GM19468 (cell line): ENCODE results near the gene NUP205.
"Not testable (repeated sequence)": the region's sequence is repeated elsewhere in the genome, so short reads cannot be mapped to it uniquely, and the experiment has no call there.

Source experiments
- ATAC-seq: cut with Tn5 transposase; IDR thresholded peaks from one replicate; pipeline ENCODE4 v1.9.1; 2021; ENCODE audit warnings: mild to moderate bottlenecking, moderate library complexity, moderate number of reproducible peaks; ENCODE audit not compliant: unreplicated experiment; ENCODE audit errors: extremely low read depth

Gene NUP205

DNA sequence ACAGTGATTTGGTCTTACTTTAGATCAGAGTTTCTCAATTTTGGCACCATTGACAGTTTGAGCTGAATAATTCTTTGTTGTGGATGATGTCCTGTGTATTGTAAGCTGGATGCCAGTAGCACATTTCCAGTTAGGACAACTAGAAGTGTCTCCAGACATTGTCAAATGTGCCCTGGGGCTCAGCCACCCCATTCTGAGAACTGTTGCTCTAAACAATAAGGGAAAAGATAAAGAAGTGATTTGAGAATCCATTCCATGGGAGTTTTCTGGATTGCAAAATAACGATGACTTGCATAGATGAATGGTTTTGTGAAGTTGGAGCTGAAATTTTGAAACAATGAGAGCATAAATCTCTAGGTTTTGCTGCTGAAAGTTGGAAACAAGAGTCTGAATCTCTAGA, 44.6 kb downstream of the NUP205 start:
- no peak for ATAC-seq

DNA sequence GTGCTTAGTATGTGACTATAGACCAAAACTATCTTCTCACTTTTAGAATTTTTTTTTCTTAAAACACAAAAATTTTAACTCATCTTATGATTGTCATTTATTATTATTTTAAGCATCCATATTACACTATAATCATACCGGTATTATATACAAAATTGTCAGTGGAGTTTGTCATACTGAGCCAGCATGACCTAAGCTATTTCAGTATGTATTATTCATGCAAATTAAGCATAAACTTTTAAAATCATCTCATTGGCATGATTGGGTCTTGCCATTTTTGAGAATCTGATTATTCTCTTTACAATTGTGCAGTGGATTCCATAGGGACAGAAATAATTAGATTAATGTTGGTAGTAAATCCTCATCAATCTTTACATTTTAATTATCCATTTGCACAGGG, 58.4 kb downstream of the NUP205 start:
- no peak for ATAC-seq

DNA sequence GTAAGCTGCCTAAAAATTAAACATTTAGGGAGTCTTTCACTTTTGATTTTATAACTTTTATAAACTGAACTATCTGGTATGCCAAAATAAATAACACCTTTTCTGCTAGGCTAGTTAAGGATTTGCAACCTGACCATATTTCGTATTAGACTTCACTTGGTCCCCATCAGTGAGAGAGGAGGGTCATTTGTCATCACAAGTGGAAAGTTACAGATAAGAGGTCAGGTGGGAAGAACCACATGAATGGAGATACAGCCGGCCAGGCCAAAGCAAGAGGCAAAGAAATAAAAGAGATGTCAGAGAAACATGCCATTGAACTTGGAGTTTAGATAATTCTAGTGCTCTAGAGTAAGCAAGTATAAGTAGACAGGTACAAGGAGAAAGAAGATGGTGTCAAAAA, 60.1 kb downstream of the NUP205 start:
- ATAC-seq = no peak

DNA sequence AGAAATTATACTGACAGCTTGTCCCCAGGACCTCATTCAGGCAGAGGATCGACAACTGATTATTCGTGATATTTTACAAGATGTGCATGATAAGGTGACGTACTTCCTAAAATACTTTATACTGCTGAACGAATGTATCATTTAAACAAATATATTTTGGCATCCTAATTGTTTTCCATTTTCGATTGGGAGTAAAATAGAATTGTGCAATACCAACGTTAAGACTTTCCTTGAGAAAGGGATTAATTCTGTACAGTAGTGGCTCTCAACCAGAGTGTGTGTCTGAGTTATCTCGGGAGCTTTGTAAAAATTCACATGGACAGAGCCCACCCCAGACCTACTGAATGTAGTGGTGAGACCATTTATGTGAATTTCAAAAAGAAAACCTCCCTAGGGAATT, 60.8 kb downstream of the NUP205 start:
- no peak for ATAC-seq

DNA sequence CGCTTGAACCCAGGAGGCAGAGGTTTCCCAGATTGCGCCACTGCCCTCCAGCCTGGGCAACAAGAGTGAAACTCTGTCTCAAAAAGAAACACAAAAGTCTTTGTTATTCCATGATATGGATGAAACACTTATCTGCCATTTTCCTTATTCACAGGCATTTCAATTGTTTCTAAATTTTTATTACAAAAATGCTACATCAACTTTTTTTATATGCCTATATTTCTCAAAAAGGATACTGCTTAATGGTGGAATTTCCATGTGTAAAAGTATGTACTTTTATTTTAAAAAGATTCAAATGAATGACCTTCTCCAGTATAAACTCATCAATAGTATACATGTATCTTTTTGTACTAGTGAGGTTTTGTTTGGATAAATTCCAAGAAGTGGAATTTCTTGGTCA, 62.7 kb downstream of the NUP205 start:
- ATAC-seq = no peak

DNA sequence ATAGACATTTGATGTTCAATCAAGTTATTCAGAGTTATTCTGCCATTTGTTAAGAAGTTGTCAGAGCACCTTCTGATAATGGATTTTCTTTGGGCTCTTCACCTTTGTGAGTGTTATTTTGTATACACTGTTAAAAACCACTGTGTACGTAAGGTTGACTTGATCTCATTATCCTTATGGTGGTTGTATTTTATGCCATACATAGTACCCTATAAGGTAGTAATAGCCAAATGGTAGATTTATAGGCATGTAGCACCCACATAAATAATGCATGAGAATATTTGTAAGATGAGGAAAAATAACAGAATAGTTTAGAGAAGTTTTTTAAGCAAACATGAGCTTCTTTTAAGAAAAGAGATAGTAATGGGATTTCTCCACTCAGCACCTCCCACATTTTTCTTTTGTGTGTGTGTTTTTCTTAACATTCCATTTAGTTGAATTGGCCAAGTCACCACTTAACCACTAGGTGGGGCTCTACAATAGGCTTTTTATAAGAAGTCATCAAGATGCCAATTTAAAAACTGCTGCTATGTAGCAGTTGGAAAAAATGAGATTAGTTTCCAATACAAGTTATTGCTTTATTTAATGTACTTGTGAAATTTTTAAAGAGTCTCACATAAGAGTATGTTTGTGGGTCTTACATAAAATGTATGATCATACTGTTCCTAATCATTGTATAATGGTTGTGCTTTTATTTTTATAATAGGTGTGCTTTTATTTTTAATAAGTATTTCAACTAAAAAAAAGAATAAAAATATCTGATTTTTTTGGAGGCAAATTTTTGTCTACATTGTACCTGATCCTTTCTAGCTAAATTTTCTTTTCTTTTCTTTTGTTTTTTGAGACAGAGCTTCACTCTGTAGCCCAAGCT, 63.5 kb downstream of the NUP205 start:
- ATAC-seq = no peak

DNA sequence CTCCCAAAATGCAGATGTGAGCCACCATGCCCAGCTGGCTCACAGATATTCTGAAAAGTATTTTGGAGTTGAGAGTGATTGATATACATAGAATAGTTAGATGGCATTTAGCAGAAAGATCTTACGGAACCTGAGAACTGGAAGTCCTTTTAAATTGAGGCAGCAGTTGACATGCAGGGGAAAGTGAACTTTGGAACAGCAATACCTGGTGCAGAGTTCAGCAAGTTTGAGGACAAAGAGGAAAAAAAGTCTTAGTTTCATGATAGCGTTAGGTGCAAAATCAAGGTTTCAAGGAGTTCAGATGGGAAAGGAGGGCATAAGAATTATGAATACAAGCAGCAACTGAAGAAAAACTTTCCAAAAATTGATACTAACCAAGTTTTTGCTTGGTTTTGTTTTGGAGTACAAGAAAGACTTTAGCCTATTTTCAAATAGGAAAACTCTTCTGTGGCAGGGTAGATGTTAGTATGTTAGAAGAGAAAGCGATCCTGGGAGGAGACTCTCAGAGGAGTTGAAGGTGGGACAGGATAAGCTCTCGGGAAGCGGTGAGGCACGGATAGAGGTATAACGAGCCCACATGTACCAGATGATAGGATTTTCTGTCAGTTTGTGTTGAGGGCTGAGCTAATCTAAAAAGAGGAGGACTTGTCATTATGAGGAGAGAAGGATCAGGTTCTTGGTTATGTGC, 76.6 kb downstream of the NUP205 start:
- no peak for ATAC-seq

DNA sequence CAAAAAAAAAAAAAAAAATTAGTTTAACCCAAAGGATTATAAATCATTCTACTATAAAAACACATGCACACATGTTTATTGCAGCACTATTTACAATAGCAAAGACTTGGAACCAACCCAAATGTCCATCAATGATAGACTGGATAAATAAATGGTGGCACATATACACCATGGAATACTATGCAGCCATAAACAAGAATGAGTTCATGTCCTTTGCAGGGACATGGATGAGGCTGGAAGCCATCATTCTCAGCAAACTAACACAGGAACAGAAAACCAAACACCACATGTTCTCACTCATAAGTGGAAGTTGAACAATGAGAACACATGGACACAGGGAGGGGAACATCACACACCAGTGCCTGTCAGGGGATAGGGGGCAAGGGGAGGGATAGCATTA, 82.0 kb downstream of the NUP205 start:
- not testable (repeated sequence) for ATAC-seq

DNA sequence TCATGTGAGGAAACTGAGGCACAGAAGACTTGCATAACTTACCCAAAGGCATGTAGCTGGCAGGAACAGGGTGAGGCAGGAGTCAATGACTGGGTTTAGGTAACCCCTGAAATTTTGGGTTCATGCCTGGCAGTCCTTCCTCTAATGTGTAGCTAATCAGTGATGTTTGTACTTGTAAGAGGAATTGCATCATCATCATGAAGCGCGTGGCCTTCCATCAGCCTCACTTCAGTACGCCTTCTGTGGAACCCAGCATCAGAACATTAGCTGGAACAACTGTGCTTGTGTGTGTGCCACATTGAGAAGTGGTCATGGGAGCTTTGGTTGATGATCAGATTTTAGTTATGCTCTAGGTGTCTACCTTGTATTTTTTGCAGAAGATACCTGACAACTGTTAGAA, 86.4 kb downstream of the NUP205 start:
- no peak for ATAC-seq

DNA sequence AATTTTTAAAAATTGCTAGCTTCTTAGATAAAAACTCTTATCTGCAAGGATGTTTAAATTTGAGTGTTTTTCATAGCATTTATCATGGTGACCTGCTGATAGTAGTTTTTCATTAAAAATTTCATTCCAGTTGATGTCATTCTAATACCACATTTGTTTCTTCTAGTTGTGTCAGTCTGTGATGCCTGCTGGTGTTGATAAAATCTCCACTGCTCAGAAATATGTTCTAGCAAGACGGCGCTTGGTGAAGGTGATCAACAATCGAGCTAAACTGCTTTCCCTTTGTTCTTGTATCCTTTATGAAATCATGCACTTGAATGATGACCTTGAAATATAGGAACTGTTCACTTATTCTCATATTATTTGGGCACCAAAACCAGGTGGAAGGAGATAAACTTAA, 87.0 kb downstream of the NUP205 start:
- ATAC-seq = no peak

DNA sequence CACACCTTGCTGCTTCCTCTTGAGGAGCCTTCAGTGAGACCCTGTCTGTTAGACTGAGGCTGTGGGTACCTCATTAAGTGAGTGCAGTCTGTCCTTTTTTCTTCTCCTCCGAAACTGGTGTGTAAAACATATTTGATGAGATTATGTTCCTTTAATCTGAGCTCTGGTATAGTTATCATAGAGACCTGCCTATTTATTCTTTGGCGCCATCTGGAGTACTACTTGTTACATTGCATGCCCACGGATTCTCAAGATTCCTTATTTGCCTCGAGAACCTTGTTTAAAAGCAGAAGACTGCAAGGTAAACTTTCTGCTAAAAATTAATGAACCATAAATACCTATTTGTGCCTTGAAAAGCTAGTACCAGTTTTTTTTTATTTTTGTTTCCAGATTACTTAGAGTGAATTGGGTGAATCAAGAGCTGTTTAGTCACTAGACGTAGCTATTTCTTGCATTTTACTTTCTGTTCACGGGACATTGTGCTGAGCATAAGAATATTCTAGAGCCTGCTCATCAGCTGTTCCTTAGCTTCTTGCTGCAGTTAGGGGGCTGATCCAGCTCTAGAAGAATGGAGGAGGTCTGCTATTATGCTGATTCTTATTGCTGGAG, 87.7 kb downstream of the NUP205 start:
- ATAC-seq = no peak

DNA sequence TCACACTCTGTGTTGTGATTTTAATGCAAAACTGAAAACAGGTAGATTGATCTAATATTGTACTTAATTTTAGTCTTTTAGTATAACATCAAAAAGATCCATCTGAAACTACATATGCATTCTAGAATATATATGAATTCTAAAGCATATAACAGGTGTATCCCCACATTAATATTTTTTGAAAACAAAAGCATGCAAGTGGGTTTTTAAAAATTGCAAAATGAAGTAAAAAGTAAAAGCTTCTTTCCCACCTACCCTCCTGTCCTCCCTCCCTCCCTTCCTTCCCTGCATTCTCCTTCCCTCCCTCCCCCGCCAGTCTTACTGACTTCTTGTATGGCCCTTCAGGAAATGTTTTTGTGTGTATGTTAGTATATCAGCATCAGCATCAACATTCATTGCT, 90.0 kb downstream of the NUP205 start:
- no peak for ATAC-seq

DNA sequence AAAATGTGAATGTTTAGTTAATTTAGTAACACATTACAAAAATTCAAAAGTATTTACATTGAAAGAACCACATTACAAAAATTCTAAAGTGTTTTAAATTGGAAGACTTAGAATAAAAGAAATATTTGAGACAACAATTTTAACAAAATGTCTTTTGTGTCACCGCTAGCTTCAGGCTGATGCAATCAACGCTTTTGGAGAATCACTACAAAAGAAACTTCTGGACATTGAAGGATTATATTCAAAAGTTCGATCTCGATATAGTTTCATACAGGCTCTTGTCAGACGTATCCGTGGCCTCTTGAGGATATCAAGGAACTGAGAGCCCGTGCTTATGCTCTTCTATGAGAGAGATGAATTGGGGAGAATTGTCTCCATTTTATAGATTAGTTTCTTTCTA, 90.5 kb downstream of the NUP205 start:
- no peak for ATAC-seq

DNA sequence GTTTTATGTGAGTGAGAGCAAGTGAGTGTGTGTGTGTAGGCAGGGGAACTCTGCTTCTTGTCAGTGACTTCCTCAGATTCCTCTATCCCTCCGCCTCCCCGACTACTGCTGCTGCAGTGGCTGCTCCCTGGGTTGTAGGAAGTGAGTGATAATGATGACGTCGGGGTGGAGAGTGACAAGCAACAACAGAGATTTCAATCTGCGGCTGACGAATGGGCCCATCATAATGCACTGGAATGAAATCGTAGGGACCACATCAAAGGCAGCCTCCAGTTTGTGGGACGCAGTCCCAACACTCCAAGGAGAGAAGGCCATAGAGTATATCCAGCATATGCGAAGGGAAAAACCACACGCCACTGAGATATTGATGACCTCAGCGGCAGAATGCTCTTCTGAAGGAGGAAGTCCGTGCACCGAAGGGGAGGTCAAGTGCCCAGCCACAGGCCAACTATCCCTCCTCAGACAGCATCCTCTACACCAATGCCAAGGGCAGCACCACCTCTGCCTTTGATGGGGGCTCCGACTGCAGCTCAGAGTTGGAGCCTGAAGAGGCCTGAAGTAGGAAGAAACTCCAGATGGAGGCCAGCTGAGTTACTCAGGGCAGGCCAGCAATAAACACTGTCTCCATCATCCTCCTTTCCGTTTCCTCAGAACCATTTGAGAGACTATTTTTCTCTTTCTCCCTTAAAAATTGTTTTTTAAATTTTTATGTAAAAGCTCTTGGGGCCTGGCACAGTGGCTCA, 93.3 kb downstream of the NUP205 start:
- ATAC-seq = no peak

DNA sequence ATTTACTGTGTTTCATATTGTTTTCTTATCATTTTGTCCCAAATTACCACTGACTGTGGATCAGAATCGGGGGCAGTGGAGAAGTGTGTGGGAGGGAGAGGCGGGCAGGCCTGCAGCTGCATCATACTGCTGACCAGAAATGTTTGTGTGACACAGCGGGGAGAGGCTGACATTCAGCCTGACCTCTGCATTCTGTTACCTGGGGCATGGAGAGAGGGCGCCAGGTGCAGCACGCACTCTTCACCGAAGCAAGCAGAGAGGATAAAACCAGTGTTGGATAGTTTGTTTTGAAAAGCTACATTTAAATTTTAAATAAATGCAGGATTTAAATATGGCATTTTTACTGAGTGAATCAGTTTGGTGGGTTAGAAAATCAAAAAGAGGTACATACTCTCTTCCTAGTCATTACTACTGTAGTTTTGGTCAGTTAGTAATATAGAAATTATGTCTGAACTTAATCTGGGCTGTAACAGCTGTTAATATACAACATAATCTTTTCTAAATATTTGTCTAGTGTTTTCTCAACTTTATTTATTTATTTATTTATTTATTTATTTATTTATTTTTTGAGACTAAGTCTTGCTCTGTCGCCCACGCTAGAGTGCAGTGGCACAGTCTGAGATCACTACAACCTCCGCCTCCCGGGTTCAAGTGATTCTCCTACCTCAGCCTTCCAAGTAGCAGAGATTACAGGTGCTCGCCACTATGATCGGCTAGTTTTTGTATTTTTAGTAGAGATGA, 95.8 kb downstream of the NUP205 start:
- no peak for ATAC-seq

DNA sequence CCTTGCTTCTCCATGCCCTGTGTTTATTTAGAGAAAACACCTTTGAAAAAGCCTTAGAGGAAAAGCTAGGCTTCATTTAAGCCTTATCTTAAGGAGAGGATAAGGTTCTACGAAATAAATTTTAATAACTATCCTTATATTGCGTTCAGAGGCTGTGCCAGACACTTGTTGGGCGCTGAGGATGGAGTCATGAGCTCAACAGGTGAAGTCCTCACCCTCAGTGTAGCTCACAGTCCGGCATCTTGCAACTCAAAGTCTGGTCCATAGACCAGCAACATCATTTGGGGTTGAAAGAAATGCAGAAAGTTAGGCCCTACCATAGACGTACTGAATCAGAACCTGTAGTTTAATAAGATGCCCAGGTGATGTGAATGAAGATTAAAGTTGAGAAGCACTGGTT, 100.8 kb downstream of the NUP205 start:
- no peak for ATAC-seq

DNA sequence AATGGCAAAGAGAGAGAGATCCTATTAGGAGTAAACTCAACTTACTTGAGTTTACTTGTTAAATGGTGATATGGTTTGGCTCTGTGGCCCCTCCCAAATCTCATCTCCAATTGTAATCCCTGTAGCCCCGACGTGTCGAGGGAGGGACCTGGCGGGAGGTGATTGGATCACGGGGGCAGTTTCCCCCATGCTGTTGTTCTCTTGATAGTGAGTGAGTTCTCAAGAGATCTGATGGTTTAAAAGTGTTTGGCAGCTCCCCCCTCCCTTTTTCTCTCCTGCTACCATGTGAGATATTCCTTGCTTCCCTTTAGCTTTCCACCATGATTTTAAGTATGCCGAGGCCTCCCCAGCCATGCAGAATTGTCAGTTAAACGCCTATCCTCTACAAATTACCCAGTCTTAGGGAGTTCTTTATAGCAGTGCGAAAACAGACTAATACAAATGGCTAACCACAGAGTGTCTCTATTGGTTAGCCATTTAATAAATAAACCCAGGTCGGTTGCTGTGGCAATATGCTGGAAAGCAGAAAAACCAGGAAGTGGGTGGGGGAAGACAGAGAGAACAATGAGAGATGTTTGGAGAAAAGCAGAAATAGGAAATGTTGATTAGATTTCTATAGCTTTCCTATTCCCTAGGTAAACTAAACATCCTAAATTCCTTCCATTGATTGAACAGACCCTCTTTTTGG, 101.6 kb downstream of the NUP205 start:
- no peak for ATAC-seq

DNA sequence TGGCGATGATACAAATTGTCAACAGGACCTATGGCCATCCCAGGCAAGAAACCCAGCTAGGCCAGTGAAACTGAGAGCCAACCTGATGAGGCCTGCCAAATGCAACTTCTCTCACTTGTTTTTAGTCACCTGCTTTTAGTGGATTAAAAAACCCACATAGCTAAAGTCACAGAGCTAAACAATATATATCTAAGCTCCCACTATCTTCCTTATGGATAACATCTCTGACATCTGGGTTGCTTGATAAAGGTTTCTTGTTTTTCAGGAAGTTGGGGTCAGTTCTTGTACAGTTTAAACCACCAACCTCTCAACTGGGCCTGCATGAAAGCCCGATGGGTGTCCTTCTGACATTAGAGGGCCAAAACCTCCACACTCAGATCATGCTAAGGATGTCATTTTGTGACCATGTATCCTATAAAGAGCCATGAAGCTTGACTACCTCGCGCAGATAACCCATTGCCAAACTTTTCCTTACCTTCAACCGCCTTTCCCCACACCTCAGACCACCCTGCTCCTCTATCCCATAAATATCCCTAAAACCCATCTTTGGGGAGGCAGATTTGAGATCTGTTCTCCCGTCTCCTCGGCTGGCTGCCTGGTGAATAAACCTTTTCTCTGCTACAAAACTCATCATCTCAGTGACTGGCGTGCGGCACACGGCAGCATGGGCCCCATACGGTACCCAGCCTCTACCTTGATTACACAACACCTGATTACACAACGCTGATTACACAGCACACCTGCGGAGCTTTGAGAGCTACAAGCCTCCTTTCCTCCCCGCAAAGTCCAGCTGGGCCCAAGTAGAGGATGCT, 103.8 kb downstream of the NUP205 start:
- no peak for ATAC-seq

DNA sequence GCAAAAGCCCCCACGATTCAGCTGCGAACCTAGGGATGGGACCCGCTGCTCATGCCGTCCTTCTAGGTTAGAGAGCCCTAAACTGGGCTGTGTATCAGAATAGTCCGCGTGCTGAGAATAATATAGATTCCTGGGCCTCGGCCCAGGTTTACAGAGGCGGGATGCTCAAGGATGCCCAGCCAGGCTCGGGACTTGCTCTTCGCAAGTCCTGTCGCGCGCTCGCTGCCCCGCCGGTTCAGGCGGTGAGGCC, 104.3 kb downstream of the NUP205 start:
- no peak for ATAC-seq
